Measurements from ENCODE around the gene TLE1.
"Not testable (repeated sequence)": the region's sequence is repeated elsewhere in the genome, so short reads cannot be mapped to it uniquely, and the experiment has no call there.

Gene TLE1

GRCh38 chr9:81599837-81600236 is 89.5 kb downstream of the TLE1 start:
- DNase-seq, result no peak

- DNase-seq, result no peak
Measured at GRCh38 chr9:81598811-81599210, 90.5 kb downstream of the TLE1 start.

- DNase-seq, result no peak
Measured at GRCh38 chr9:81598123-81598497, 91.2 kb downstream of the TLE1 start.

GRCh38 chr9:81597419-81598122 is 91.8 kb downstream of the TLE1 start:
- no peak for DNase-seq

GRCh38 chr9:81596679-81597418 is 92.5 kb downstream of the TLE1 start:
- no peak for DNase-seq

GRCh38 chr9:81595887-81596543 is 93.3 kb downstream of the TLE1 start:
- DNase-seq, result no peak

- not testable (repeated sequence) for DNase-seq
Measured at GRCh38 chr9:81595293-81595692, 94.1 kb downstream of the TLE1 start.

GRCh38 chr9:81594415-81594814 is 94.9 kb downstream of the TLE1 start:
- no peak for DNase-seq

- DNase-seq, result no peak
Measured at GRCh38 chr9:81592887-81593266, 96.5 kb downstream of the TLE1 start.

- DNase-seq, result no peak
Measured at GRCh38 chr9:81591791-81592190, 97.6 kb downstream of the TLE1 start.

GRCh38 chr9:81590688-81591087 is 98.7 kb downstream of the TLE1 start:
- DNase-seq, result no peak

- no peak for DNase-seq
Measured at GRCh38 chr9:81589819-81590218, 99.5 kb downstream of the TLE1 start.

GRCh38 chr9:81589392-81589791 is 100.0 kb downstream of the TLE1 start:
- DNase-seq, result no peak

GRCh38 chr9:81588148-81588871 is 101.0 kb downstream of the TLE1 start:
- no peak for DNase-seq

GRCh38 chr9:81586786-81587185 is 102.6 kb downstream of the TLE1 start:
- DNase-seq, result no peak

- DNase-seq, result no peak
Measured at GRCh38 chr9:81585191-81585763, 104.1 kb downstream of the TLE1 start.

GRCh38 chr9:81584099-81584498 is 105.2 kb downstream of the TLE1 start:
- no peak for DNase-seq

- DNase-seq, result no peak
Measured at GRCh38 chr9:81581986-81582385, 107.4 kb downstream of the TLE1 start.

- DNase-seq, result no peak
Measured at GRCh38 chr9:81579381-81579780, 110.0 kb downstream of the TLE1 start.

- DNase-seq, result no peak
Measured at GRCh38 chr9:81578606-81579005, 110.7 kb downstream of the TLE1 start.

GRCh38 chr9:81575956-81576355 is 113.4 kb downstream of the TLE1 start:
- no peak for DNase-seq

GRCh38 chr9:81574405-81574804 is 114.9 kb downstream of the TLE1 start:
- no peak for DNase-seq

Measured in AML-193 (cell line).